Motor neuron (in vitro differentiated cells): ENCODE data around the gene COG8. TPM values are rescaled to one million over a fixed set of nuclear protein-coding genes. Genes with fewer than 3 reads are reported as not detected.
"Not testable (repeated sequence)": the region's sequence is repeated elsewhere in the genome, so short reads cannot be mapped to it uniquely, and the experiment has no call there.

Source experiments
- ATAC-seq, 8 experiments: fragments of 200-7000 bp; cut with Tn5 transposase; replicated peaks in 6 of 8; 2 replicates each; pipeline ENCODE4 v1.8.0; 2021; ENCODE audit warnings: mild to moderate bottlenecking in 8 of 8, moderate library complexity in 8 of 8
- H3K27ac ChIP-seq, 2 donors: fragments of 250-450 bp; sonication (Bioruptor Pico); 2 replicates each; pipeline ENCODE4 v1.9.0; 2021; ENCODE audit warnings: antibody characterized with exemption in 2 of 2, mild to moderate bottlenecking in 2 of 2, moderate library complexity in 1 of 2
- H3K4me1 ChIP-seq, 2 donors: fragments of 250-450 bp; sonication (Bioruptor Pico); replicated peaks in 1 of 2; 2 replicates each; pipeline ENCODE4 v1.6.1; 2021; ENCODE audit warnings: antibody characterized with exemption in 2 of 2, mild to moderate bottlenecking in 2 of 2, moderate library complexity in 1 of 2
- H3K4me3 ChIP-seq, 5 donors: fragments of 250-450 bp; sonication (Bioruptor Pico); 2 replicates each; pipeline ENCODE4 v1.9.0; 2021; ENCODE audit warnings: antibody characterized with exemption in 5 of 5, mild to moderate bottlenecking in 5 of 5, moderate library complexity in 4 of 5
- WGBS, 10 experiments: fragments of 450-650 bp; shearing (Covaris generic); methylation state at CpG; one replicate each; pipeline ENCODE4 v1.0.0; 2022; 5-methylcytosine and 5-hydroxymethylcytosine counted together
- in situ Hi-C, 9 experiments: fragments of 400-800 bp; cut with MboI; loops; one replicate each; pipeline ENCODE4 v1.15.0; 2021; ENCODE audit warnings: low sequenced_read_pairs in 9 of 9, low pct_unique_long_range_greater_than_20kb in 2 of 9; ENCODE audit not compliant: unreplicated experiment in 9 of 9
- total RNA-seq, 8 experiments: library from RNA; unstranded; fragments of 300-600 nt; gene quantifications; 2 replicates each; pipeline versions ENCODE4 v1.2.3 to v1.2.4, GENCODE V29; 2022

COG8 gene
- total RNA-seq, 8 experiments from 2014 or later = 20.8 to 46.9 (median 28.0) TPM

- in situ Hi-C loops = no loop called here
- peak within 1 kb of the TSS; percentile 76 to 98 (median 90) for H3K4me3 ChIP-seq
- H3K4me1 ChIP-seq = peaks cover 6% of the 10 kb centered on the region in 2 donors
- H3K27ac ChIP-seq = peak within 1 kb of the TSS; percentile 74 to 81
- 37 to 100% (median 89%) methylated on average over 1 to 7 of the region's 70 CpGs; no CpG with 5 or more reads in 6 of the 10 experiments for WGBS, 10 experiments
- ATAC-seq = peak; percentile 88 to 99 (median 96)
These were observed 28.5 kb downstream of the COG8 start, which contains the start of gene VPS4A for GRCh38 chr16:69310653-69311532. Gene VPS4A (plus strand): TSS chr16:69311350. CDS start chr16:69311512, 162 bp downstream.

DNA sequence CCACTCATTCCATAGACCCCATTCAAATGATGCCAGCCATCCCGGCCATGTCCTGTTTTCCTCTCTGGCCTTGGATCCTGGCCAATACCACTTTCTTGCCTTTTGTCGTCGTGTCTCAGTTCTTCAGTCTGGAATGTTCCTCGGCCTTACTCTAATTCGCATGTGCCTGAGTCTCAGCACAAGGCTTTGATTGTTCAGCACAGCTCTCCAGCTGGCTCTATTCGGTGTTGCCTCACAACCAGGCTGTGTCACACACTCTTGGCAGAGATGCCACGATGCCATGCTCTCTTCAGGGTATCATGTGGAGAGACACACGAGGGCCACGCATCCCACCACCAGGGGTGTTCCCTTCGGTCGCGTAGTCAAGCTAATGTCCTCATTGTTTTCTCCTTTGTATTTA, 30.0 kb downstream of the COG8 start:
- Histone ChIP-seq H3K27ac (no peak overlapping the region), H3K4me3 (no peak overlapping the region), H3K4me1 (peaks cover 6% of the 10 kb centered on the region in 2 donors)
- in situ Hi-C loops = no loop called here
- WGBS, 10 experiments = 16 to 100% (median 89%) methylated on average over 1 to 11 of the region's 12 CpGs; no CpG with 5 or more reads in 1 of the 10 experiments
- ATAC-seq = peak in 1 of 8 experiments; percentile 2

DNA sequence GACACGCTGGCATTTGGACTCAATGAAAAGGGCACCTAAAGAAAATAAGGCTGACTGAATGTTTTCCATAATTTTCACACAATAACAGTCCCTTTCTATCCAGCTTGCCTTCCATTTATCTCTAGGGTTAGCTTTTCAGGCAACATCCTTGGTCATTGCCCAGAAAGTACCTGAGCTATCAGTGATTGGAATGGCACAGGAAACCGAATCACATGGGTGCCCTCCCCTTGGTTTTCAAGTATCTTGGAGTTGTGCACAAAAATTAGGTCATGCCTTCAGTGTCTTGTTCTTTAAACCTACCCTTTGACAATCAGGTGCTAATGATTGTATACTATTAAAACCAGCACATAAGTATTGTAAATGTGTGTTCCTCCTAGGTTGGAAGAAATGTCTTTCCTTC, 31.5 kb downstream of the COG8 start:
- 89 to 100% (median 100%) methylated on average over 1 to 2 of the region's 2 CpGs; no CpG with 5 or more reads in 1 of the 10 experiments for WGBS, 10 experiments
- in situ Hi-C loops = no loop called here
- no peak overlapping the region for H3K27ac ChIP-seq
- H3K4me3 ChIP-seq = no peak overlapping the region
- ATAC-seq = no peak
- peaks cover 6% of the 10 kb centered on the region in 2 donors for H3K4me1 ChIP-seq

DNA sequence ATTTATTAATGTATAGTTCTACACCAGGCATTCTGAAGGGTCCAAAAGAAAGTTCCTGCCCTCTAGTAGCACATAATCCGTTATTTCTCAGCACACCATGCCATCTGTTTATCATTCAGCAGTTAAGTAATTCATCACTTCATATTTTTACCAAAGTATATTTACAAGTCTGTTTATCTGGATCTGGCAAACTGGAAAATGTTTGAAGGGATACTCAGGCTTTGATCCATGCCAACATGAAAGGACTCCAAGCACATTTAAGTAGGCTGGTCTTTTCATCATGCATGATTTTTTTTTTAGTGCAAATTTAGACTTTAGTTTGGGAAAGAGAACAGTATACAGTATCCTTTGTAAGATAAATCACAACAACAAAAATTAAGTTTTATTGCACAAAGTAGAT, 32.3 kb downstream of the COG8 start:
- WGBS, 10 experiments = 10 to 100% (median 100%) methylated on average over 1 of the region's 1 CpG; no CpG with 5 or more reads in 1 of the 10 experiments
- no peak for ATAC-seq
- Histone ChIP-seq H3K4me1 (peaks cover under 1% of the 10 kb centered on the region in 2 donors), H3K4me3 (no peak overlapping the region), H3K27ac (no peak overlapping the region)
- in situ Hi-C loops = no loop called here

- in situ Hi-C loops = no loop called here
- 0 to 90% (median 43%) methylated on average over 1 of the region's 1 CpG; no CpG with 5 or more reads in 3 of the 10 experiments for WGBS, 10 experiments
- H3K4me3 ChIP-seq = no peak overlapping the region
- no peak overlapping the region for H3K27ac ChIP-seq
- no peaks in the 10 kb centered on the region for H3K4me1 ChIP-seq
- no peak for ATAC-seq
These were observed 33.3 kb downstream of the COG8 start for GRCh38 chr16:69306031-69306430.

DNA sequence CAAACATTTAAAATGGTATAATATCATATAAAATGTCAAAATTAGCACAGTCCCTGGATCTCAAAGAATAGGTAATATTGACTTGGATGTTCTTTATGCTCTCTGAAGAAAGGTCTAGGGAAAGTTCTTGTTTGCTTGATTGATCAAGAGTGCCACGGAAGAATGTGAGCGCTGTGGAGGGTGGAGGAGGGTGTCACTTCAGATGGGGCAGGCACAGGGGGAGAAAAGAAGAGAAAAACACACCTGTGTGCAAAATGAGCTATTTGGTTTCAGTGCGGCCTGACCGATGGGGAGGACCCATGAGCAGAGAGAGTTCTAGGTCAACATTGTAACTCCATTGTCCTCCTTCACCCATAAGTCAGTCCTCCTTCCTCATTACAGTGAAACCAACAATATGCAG, 37.1 kb downstream of the COG8 start:
- WGBS, 10 experiments = 90 to 100% (median 100%) methylated on average over 1 to 4 of the region's 4 CpGs; no CpG with 5 or more reads in 1 of the 10 experiments

DNA sequence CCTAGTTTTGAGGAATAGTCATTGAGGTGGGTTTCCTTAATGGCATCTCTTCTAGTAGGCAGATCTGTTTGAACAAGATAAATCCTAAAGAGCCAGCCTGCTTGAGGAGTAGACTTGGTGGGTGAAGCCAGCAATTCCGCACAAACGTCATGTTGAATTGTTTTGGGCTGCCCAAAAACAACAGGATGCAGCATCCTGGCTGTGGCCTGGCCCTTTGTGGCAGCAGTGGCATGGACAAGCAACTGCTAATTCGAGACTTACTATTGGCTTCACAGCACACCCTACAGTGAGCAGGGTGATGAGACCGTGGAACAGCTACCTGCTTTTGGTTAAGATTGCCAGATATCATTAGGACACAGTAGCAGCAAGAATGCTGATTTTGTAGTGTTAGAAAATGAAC, 37.5 kb downstream of the COG8 start:
- no peaks in the 10 kb centered on the region for H3K4me1 ChIP-seq
- no peak overlapping the region for H3K4me3 ChIP-seq
- 60 to 94% (median 90%) methylated on average over 1 to 4 of the region's 4 CpGs; no CpG with 5 or more reads in 2 of the 10 experiments for whole genome bisulfite sequencing, 10 experiments
- H3K27ac ChIP-seq = no peak overlapping the region
- in situ Hi-C loops = no loop called here
- ATAC-seq = no peak

More for the DNA sequence above, 37.1 kb downstream of the COG8 start:
- in situ Hi-C loops = no loop called here
- no peak for ATAC-seq
- Histone ChIP-seq H3K4me1 (no peaks in the 10 kb centered on the region), H3K27ac (no peak overlapping the region), H3K4me3 (no peak overlapping the region)

DNA sequence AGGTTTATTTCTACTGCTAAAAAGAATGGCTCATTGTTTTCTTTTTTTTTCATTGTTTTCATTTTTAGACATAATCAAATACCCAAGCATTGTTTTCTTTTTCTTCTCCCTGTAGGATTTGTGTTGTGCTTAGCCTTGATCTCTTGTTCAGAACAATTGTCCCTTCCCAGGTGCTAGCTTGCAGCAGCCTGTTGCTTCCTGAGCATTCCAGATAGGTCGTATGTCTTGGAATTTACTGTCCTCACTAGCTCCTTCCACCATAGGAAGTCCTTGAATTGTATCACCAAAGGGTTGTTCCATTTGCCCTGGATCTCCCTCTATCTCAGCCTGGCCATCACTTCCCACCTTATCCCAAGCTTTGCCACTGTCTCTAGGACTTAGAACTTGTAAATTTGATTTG, 38.2 kb downstream of the COG8 start:
- Histone ChIP-seq H3K4me1 (no peaks in the 10 kb centered on the region), H3K4me3 (no peak overlapping the region), H3K27ac (no peak overlapping the region)
- in situ Hi-C loops = no loop called here
- no peak for ATAC-seq
- WGBS, 10 experiments = 58 to 100% (median 89%) methylated on average over 1 of the region's 1 CpG; no CpG with 5 or more reads in 2 of the 10 experiments

DNA sequence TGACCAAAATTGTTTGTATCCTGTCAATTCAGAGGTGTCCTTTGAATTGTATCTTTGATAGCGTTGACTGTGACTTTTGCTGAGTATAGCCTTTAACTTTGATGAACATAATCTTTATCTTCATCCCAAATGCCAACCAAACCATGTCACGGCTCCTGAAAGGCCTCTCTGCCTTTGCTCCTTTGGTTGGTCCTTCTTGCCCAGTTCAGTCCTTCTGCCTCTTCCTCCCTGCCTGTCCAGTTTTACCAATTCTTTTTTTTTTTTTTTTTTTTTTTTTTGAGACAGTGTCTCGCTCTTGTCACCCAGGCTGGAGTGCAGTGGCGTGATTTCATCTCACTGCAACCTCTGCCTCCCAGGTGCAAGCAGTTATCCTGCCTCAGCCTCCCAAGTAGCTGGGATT, 41.1 kb downstream of the COG8 start:
- H3K4me1 ChIP-seq = no peaks in the 10 kb centered on the region
- H3K27ac ChIP-seq = no peak overlapping the region
- ATAC-seq = no peak
- 94 to 100% (median 100%) methylated on average over 1 to 4 of the region's 4 CpGs; no CpG with 5 or more reads in 1 of the 10 experiments for WGBS, 10 experiments
- in situ Hi-C loops = loop anchor here in 5 of 9 experiments (25.0 kb wide), 2 partner anchors 111 to 136 kb away; partner anchors contain the start of gene SNTB2 (in 1 of the 5)
- no peak overlapping the region for H3K4me3 ChIP-seq

DNA sequence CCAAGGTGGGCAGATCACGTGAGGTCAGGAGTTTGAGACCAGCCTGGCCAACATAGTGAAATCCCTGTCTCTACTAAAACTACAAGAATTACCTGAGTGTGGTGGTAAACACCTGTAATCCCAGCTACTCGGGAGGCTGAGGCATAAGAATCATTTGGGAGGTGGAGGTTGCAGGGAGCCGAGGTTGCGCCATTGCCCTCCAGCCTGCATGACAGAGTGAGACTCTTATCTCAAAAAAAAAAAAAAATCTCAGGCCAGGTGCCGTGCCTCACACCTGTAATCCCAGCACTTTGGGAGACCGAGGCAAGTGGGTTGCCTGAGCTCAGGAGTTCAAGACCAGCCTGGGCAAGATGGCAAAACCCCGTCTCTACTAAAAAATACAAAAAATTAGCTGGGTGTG, 42.6 kb downstream of the COG8 start:
- ATAC-seq = not testable (repeated sequence)
- in situ Hi-C loops = loop anchor here in 5 of 9 experiments (25.0 kb wide), 2 partner anchors 109 to 134 kb away; partner anchors contain the start of gene SNTB2 (in 1 of the 5)

GRCh38 chr16:69294051-69294450, 45.3 kb downstream of the COG8 start:
- H3K4me3 ChIP-seq = no peak overlapping the region
- no peak for ATAC-seq
- no peaks in the 10 kb centered on the region for H3K4me1 ChIP-seq
- 83 to 100% (median 100%) methylated on average over 1 of the region's 1 CpG; no CpG with 5 or more reads in 5 of the 10 experiments for WGBS, 10 experiments
- in situ Hi-C loops = loop anchor here in 5 of 9 experiments (25.0 kb wide), 2 partner anchors 107 to 132 kb away; partner anchors contain the start of gene SNTB2 (in 1 of the 5)
- H3K27ac ChIP-seq = no peak overlapping the region

More for the DNA sequence above, 42.6 kb downstream of the COG8 start:
- not testable (repeated sequence) for H3K4me3 ChIP-seq, H3K4me1 ChIP-seq, H3K27ac ChIP-seq
- WGBS, 10 experiments = 95 to 100% (median 100%) methylated on average over 1 to 5 of the region's 7 CpGs; no CpG with 5 or more reads in 3 of the 10 experiments

DNA sequence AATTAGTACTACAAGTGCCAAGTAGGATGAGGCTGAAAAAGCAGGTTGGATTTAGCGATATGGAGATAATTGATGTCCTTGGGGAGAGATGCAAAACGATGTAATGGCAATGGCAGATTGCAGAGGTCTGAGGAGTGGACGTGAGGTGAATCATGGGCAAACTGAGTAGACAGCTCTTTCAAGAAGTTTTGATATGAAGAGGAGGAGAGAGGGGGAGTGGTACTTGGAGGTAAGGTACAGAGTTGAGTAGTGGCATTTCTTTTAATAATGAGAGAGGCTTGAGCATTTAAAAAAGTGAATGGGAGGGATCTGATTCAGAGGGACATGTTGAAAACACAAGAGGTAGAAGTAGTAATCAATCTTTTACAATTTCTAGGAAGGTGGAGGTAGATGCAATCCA, 46.0 kb downstream of the COG8 start:
- WGBS, 10 experiments = 20 to 86% (median 79%) methylated on average over 1 to 3 of the region's 3 CpGs
- Histone ChIP-seq H3K4me3 (no peak overlapping the region), H3K27ac (no peak overlapping the region), H3K4me1 (no peaks in the 10 kb centered on the region)
- in situ Hi-C loops = loop anchor here in 5 of 9 experiments (25.0 kb wide), 2 partner anchors 106 to 131 kb away; partner anchors contain the start of gene SNTB2 (in 1 of the 5)
- ATAC-seq = no peak

- not testable (repeated sequence) for H3K4me1 ChIP-seq, ATAC-seq, H3K4me3 ChIP-seq, H3K27ac ChIP-seq
- in situ Hi-C loops = loop anchor here in 5 of 9 experiments (25.0 kb wide), 2 partner anchors 104 to 129 kb away; partner anchors contain the start of gene SNTB2 (in 1 of the 5)
- 20 to 100% (median 97%) methylated on average over 1 to 6 of the region's 9 CpGs; no CpG with 5 or more reads in 3 of the 10 experiments for WGBS, 10 experiments
These were observed 47.7 kb downstream of the COG8 start for GRCh38 chr16:69291657-69292056.
